Measurements from ENCODE around the gene PDE11A.

DNA sequence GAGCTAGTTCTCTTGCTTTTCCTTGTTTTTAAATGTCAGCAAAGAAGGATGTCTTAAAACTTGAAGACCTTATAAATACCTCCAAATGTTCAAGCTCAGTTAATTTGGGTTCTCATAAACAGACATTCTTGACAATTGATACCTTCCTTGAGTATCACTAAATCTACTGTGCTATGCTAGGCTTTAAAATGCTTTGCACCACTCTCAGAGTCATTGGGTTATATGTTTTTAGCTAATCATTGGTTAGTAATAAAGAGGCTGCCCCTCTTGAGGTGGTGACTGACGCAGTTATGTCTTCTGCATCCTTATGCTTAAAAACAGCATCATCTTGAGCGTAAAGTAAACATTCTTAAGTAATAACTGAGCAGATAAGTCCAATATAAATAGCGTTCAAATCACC lies 404.0 kb downstream of the PDE11A start:
- TF ChIP-seq CTCF (IDR thresholded peaks at IDR 0.05; ENCODE audit: low read depth, low read length) (no peak), EZH2phosphoT487 (IDR thresholded peaks at IDR 0.05; ENCODE audit: low read depth) (no peak)
